Esophagus muscularis mucosa (tissue), 4 donors: Measurements from ENCODE around the gene PAK4.

Experiments
- CTCF ChIP-seq, 3 experiments: fragments of 200-600 bp in 2 of 3; fragments of 450-650 bp in 1 of 3; sonication (generic) in 2 of 3; IDR thresholded peaks; one replicate each; pipeline ENCODE4 v1.5.1; 2017 to 2019; ENCODE audit warnings: antibody characterized with exemption in 3 of 3, mild to moderate bottlenecking in 2 of 3, moderate library complexity in 1 of 3
- EP300 ChIP-seq: sonication (generic); formaldehyde crosslinking; IDR thresholded peaks from one replicate; pipeline ENCODE4 v1.6.1; 2017; ENCODE audit warnings: antibody characterized with exemption
- POLR2A ChIP-seq: fragments of 450-650 bp; IDR thresholded peaks from one replicate; pipeline ENCODE4 v1.6.1; 2017; ENCODE audit warnings: antibody characterized with exemption, moderate library complexity, mild to moderate bottlenecking, low read depth

GRCh38 chr19:39200803-39201115, 75.2 kb downstream of the PAK4 start:
- TF ChIP-seq CTCF (IDR thresholded peaks at IDR 0.05): no peak
- TF ChIP-seq POLR2A: no peak
- TF ChIP-seq EP300: no peak
